Effector memory CD4-positive, alpha-beta T cell (primary cell): ENCODE data around the gene PRRX2.

Source experiments
- DNase-seq, 3 donors: peaks; one replicate each; pipeline ENCODE4 v3.0.0-alpha.2; 2020
- H3K27ac ChIP-seq: 2 replicates; pipeline ENCODE4 v1.7.0; 2013; ENCODE audit warnings: mild to moderate bottlenecking, low read length, moderate library complexity; ENCODE audit not compliant: insufficient read depth, poor library complexity, severe bottlenecking
- H3K27me3 ChIP-seq: replicated peaks from 2 replicates; pipeline ENCODE4 v1.7.0; 2013; ENCODE audit warnings: mild to moderate bottlenecking, low read length; ENCODE audit not compliant: insufficient read depth, control insufficient read depth, poor library complexity, severe bottlenecking
- H3K36me3 ChIP-seq: 2 replicates; pipeline ENCODE4 v1.7.0; 2013; ENCODE audit warnings: mild to moderate bottlenecking, low read length, moderate library complexity; ENCODE audit not compliant: control insufficient read depth, insufficient read depth
- H3K4me1 ChIP-seq: 2 replicates; pipeline ENCODE4 v1.7.0; 2013; ENCODE audit warnings: low read length, mild to moderate bottlenecking; ENCODE audit not compliant: control insufficient read depth, insufficient read depth, poor library complexity, severe bottlenecking
- H3K4me3 ChIP-seq: 2 replicates; pipeline ENCODE4 v1.7.0; 2013; ENCODE audit warnings: low read length, low read depth, mild to moderate bottlenecking; ENCODE audit not compliant: insufficient read depth, poor library complexity, severe bottlenecking
- H3K9me3 ChIP-seq: 2 replicates; pipeline ENCODE4 v1.7.0; 2013; ENCODE audit warnings: mild to moderate bottlenecking, low read length, moderate library complexity; ENCODE audit not compliant: control insufficient read depth

Gene PRRX2

GRCh38 chr9:129667378-129667777 is 1.9 kb downstream of the PRRX2 start:
- Histone ChIP-seq H3K36me3 (no peaks in the 10 kb centered on the region), H3K4me1 (peaks cover 3% of the 10 kb centered on the region), H3K9me3 (no peaks in the 10 kb centered on the region), H3K27me3 (peaks cover 11% of the 10 kb centered on the region), H3K4me3 (no peak overlapping the region), H3K27ac (no peak overlapping the region)
- no peak for DNase-seq

- Histone ChIP-seq H3K4me3 (no peak overlapping the region), H3K9me3 (no peaks in the 10 kb centered on the region), H3K36me3 (no peaks in the 10 kb centered on the region), H3K27me3 (peaks cover 11% of the 10 kb centered on the region), H3K27ac (no peak overlapping the region), H3K4me1 (peaks cover 3% of the 10 kb centered on the region)
- no peak for DNase-seq
These were observed 2.4 kb downstream of the PRRX2 start for GRCh38 chr9:129667850-129668249.

GRCh38 chr9:129669141-129669718 is 3.8 kb downstream of the PRRX2 start:
- H3K9me3 ChIP-seq: no peaks in the 10 kb centered on the region

GRCh38 chr9:129669946-129670345 is 4.5 kb downstream of the PRRX2 start:
- Histone ChIP-seq H3K9me3 (no peaks in the 10 kb centered on the region), H3K4me1 (peaks cover 3% of the 10 kb centered on the region), H3K36me3 (no peaks in the 10 kb centered on the region), H3K4me3 (no peak overlapping the region), H3K27ac (no peak overlapping the region), H3K27me3 (peaks cover 11% of the 10 kb centered on the region)
- DNase-seq: no peak

More at GRCh38 chr9:129669141-129669718, 3.8 kb downstream of the PRRX2 start:
- no peak overlapping the region for H3K27ac ChIP-seq
- no peak overlapping the region for H3K4me3 ChIP-seq
- H3K27me3 ChIP-seq: peaks cover 11% of the 10 kb centered on the region
- no peaks in the 10 kb centered on the region for H3K36me3 ChIP-seq
- no peak for DNase-seq
- H3K4me1 ChIP-seq: peaks cover 3% of the 10 kb centered on the region

GRCh38 chr9:129671065-129671464 is 5.6 kb downstream of the PRRX2 start:
- Histone ChIP-seq H3K27ac (no peak overlapping the region), H3K4me3 (no peak overlapping the region), H3K27me3 (peaks cover 10% of the 10 kb centered on the region), H3K9me3 (no peaks in the 10 kb centered on the region), H3K36me3 (no peaks in the 10 kb centered on the region), H3K4me1 (peaks cover 3% of the 10 kb centered on the region)
- no peak for DNase-seq

GRCh38 chr9:129671519-129671918 is 6.1 kb downstream of the PRRX2 start:
- no peaks in the 10 kb centered on the region for H3K36me3 ChIP-seq
- H3K27ac ChIP-seq: no peak overlapping the region
- H3K27me3 ChIP-seq: peaks cover 6% of the 10 kb centered on the region
- no peak overlapping the region for H3K4me3 ChIP-seq
- no peaks in the 10 kb centered on the region for H3K9me3 ChIP-seq
- no peak for DNase-seq
- H3K4me1 ChIP-seq: no peaks in the 10 kb centered on the region

- Histone ChIP-seq H3K4me1 (no peaks in the 10 kb centered on the region), H3K27me3 (no peaks in the 10 kb centered on the region), H3K9me3 (no peaks in the 10 kb centered on the region), H3K36me3 (no peaks in the 10 kb centered on the region), H3K27ac (no peak overlapping the region), H3K4me3 (no peak overlapping the region)
- DNase-seq: no peak
These were observed 7.3 kb downstream of the PRRX2 start for GRCh38 chr9:129672702-129673101.

GRCh38 chr9:129673602-129674001 is 8.2 kb downstream of the PRRX2 start:
- no peak for DNase-seq
- Histone ChIP-seq H3K9me3 (no peaks in the 10 kb centered on the region), H3K4me3 (no peak overlapping the region), H3K36me3 (no peaks in the 10 kb centered on the region), H3K27ac (no peak overlapping the region), H3K4me1 (no peaks in the 10 kb centered on the region), H3K27me3 (no peaks in the 10 kb centered on the region)

- Histone ChIP-seq H3K4me1 (no peaks in the 10 kb centered on the region), H3K36me3 (no peaks in the 10 kb centered on the region), H3K4me3 (no peak overlapping the region), H3K27me3 (no peaks in the 10 kb centered on the region), H3K27ac (no peak overlapping the region), H3K9me3 (no peaks in the 10 kb centered on the region)
- no peak for DNase-seq
These were observed 8.8 kb downstream of the PRRX2 start for GRCh38 chr9:129674229-129674628.

GRCh38 chr9:129675620-129676019 is 10.2 kb downstream of the PRRX2 start:
- Histone ChIP-seq H3K27ac (no peak overlapping the region), H3K36me3 (no peaks in the 10 kb centered on the region), H3K4me1 (no peaks in the 10 kb centered on the region), H3K4me3 (no peak overlapping the region), H3K27me3 (no peaks in the 10 kb centered on the region), H3K9me3 (no peaks in the 10 kb centered on the region)
- DNase-seq: no peak
